C4-2B (cell line): ENCODE measurements around the gene CPLX1.

Experiments used
- H3K27ac ChIP-seq: fragments of 450-650 bp; 2 replicates; pipeline ENCODE4 v1.5.1; 2017
- CTCF ChIP-seq: fragments of 450-650 bp; conservative IDR thresholded peaks from 2 replicates; pipeline ENCODE4 v1.5.1; 2017; ENCODE audit warnings: mild to moderate bottlenecking
- ZFX ChIP-seq: fragments of 450-650 bp; IDR thresholded peaks from 2 replicates; pipeline ENCODE4 v1.6.1; 2017

CPLX1 gene

GRCh38 chr4:791898-792625 is 33.9 kb downstream of the CPLX1 start:
- no peak for TF ChIP-seq CTCF
- no peak for TF ChIP-seq ZFX
- peak overlapping the region; percentile 61 for H3K27ac ChIP-seq

GRCh38 chr4:791252-791897 is 34.6 kb downstream of the CPLX1 start:
- H3K27ac ChIP-seq: peak overlapping the region; percentile 61
- TF ChIP-seq ZFX (no peak), CTCF (no peak)

GRCh38 chr4:790466-790820 is 35.5 kb downstream of the CPLX1 start:
- TF ChIP-seq CTCF: no peak
- TF ChIP-seq ZFX: no peak
- H3K27ac ChIP-seq: peak overlapping the region; percentile 95

- TF ChIP-seq ZFX: no peak
- no peak for TF ChIP-seq CTCF
- H3K27ac ChIP-seq: peak overlapping the region; percentile 95
Observed at GRCh38 chr4:789571-790465, 36.1 kb downstream of the CPLX1 start.

- TF ChIP-seq ZFX (no peak; the same call in 1 of the 2 replicates), CTCF (no peak)
- peak overlapping the region; percentile 95 for H3K27ac ChIP-seq
Observed at GRCh38 chr4:788636-789297, 37.2 kb downstream of the CPLX1 start.

- peak overlapping the region; percentile 95 for H3K27ac ChIP-seq
- TF ChIP-seq ZFX (no peak), CTCF (no peak)
Observed at GRCh38 chr4:788006-788635, 37.8 kb downstream of the CPLX1 start.
